Activated B cell treated with CpG ODN at 0.5 μM for 24 hours (primary cell): Measurements from ENCODE around the gene FBXW10B. TPM values are rescaled to one million over a fixed set of nuclear protein-coding genes. Genes with fewer than 3 reads are reported as not detected.
"Not testable (repeated sequence)": the region's sequence is repeated elsewhere in the genome, so short reads cannot be mapped to it uniquely, and the experiment has no call there.

Experiments used
- ATAC-seq: fragments of 200-7000 bp; cut with Tn5 transposase; one replicate; pipeline ENCODE4 v1.10.0; 2021; ENCODE audit warnings: low read depth, mild to moderate bottlenecking, moderate library complexity
- CTCF ChIA-PET: fragments of 350-600 bp; sonication (Branson Sonifier 250); formaldehyde crosslinking; loops from one replicate; lab custom pipeline; 2021; ENCODE audit warnings: antibody characterized with exemption; lab: Charles Lee
- POLR2A ChIA-PET: fragments of 350-600 bp; sonication (Branson Sonifier 250); formaldehyde crosslinking; loops from one replicate; lab custom pipeline; 2021; ENCODE audit warnings: antibody characterized with exemption; lab: Charles Lee
- DNase-seq: peaks from one replicate; pipeline ENCODE4 v3.0.0; 2022
- H3K27ac Mint-ChIP-seq: one replicate; pipeline ENCODE4 v1.8.0; 2020; ENCODE audit warnings: mixed read lengths
- H3K27me3 Mint-ChIP-seq: one replicate; pipeline ENCODE4 v1.8.0; 2021; ENCODE audit warnings: mixed read lengths
- H3K36me3 Mint-ChIP-seq: one replicate; pipeline ENCODE4 v1.8.0; 2021; ENCODE audit warnings: low read depth, mixed read lengths
- H3K4me1 Mint-ChIP-seq: one replicate; pipeline ENCODE4 v1.8.0; 2021; ENCODE audit warnings: mixed read lengths
- H3K4me3 Mint-ChIP-seq: one replicate; pipeline ENCODE4 v1.8.0; 2020; ENCODE audit warnings: mild to moderate bottlenecking, mixed read lengths
- H3K9me3 Mint-ChIP-seq: one replicate; pipeline ENCODE4 v1.8.0; 2020; ENCODE audit warnings: mixed read lengths
- intact Hi-C: fragments of 100-400 bp; cut with micrococcal nuclease; formaldehyde crosslinking; loops from one replicate; pipeline ENCODE4 v1.15.1; 2024
- total RNA-seq: library from RNA; stranded (reverse); gene quantifications from 2 replicates; pipeline ENCODE4 v1.2.3, GENCODE V29; 2022

FBXW10B gene
- total RNA-seq, 1 donor from 2014 or later, result 0.62 TPM

- H3K27ac Mint-ChIP-seq, CTCF ChIA-PET, ATAC-seq, H3K4me3 Mint-ChIP-seq, H3K36me3 Mint-ChIP-seq, POLR2A ChIA-PET, H3K9me3 Mint-ChIP-seq, DNase-seq, intact Hi-C loops: not testable (repeated sequence)
- H3K4me1 Mint-ChIP-seq, result peaks cover 10% of the 10 kb centered on the region
- H3K27me3 Mint-ChIP-seq, result peaks cover 32% of the 10 kb centered on the region
Observed at GRCh38 chr17:15590844-15591243, 28.7 kb downstream of the FBXW10B start.

- ATAC-seq, H3K36me3 Mint-ChIP-seq, intact Hi-C loops, H3K27ac Mint-ChIP-seq, CTCF ChIA-PET, DNase-seq, POLR2A ChIA-PET, H3K9me3 Mint-ChIP-seq, H3K4me3 Mint-ChIP-seq: not testable (repeated sequence)
- H3K4me1 Mint-ChIP-seq, result peaks cover 10% of the 10 kb centered on the region
- peaks cover 30% of the 10 kb centered on the region for H3K27me3 Mint-ChIP-seq
Observed at GRCh38 chr17:15589544-15590536, 29.7 kb downstream of the FBXW10B start.

- H3K27ac Mint-ChIP-seq, POLR2A ChIA-PET, DNase-seq, H3K4me3 Mint-ChIP-seq, CTCF ChIA-PET, ATAC-seq, H3K9me3 Mint-ChIP-seq, intact Hi-C loops, H3K36me3 Mint-ChIP-seq: not testable (repeated sequence)
- peaks cover 10% of the 10 kb centered on the region for H3K4me1 Mint-ChIP-seq
- peaks cover 31% of the 10 kb centered on the region for H3K27me3 Mint-ChIP-seq
Observed at GRCh38 chr17:15588017-15588416, 31.5 kb downstream of the FBXW10B start.

- H3K4me1 Mint-ChIP-seq, DNase-seq, ATAC-seq, H3K9me3 Mint-ChIP-seq, CTCF ChIA-PET, H3K36me3 Mint-ChIP-seq, H3K4me3 Mint-ChIP-seq, intact Hi-C loops, POLR2A ChIA-PET, H3K27ac Mint-ChIP-seq: not testable (repeated sequence)
- peaks cover 30% of the 10 kb centered on the region for H3K27me3 Mint-ChIP-seq
Observed at GRCh38 chr17:15583313-15583712, 36.2 kb downstream of the FBXW10B start.

GRCh38 chr17:15581462-15581861 is 38.0 kb downstream of the FBXW10B start:
- ATAC-seq, H3K27ac Mint-ChIP-seq, H3K36me3 Mint-ChIP-seq, intact Hi-C loops, H3K9me3 Mint-ChIP-seq, H3K4me1 Mint-ChIP-seq, H3K4me3 Mint-ChIP-seq, DNase-seq, POLR2A ChIA-PET, CTCF ChIA-PET: not testable (repeated sequence)
- H3K27me3 Mint-ChIP-seq, result peaks cover 26% of the 10 kb centered on the region

GRCh38 chr17:15576848-15577247 is 42.7 kb downstream of the FBXW10B start:
- H3K36me3 Mint-ChIP-seq, DNase-seq, H3K4me3 Mint-ChIP-seq, H3K9me3 Mint-ChIP-seq, H3K4me1 Mint-ChIP-seq, POLR2A ChIA-PET, ATAC-seq, CTCF ChIA-PET, intact Hi-C loops, H3K27ac Mint-ChIP-seq: not testable (repeated sequence)
- peaks cover 24% of the 10 kb centered on the region for H3K27me3 Mint-ChIP-seq

- H3K27ac Mint-ChIP-seq, H3K4me1 Mint-ChIP-seq, H3K36me3 Mint-ChIP-seq, H3K4me3 Mint-ChIP-seq, H3K9me3 Mint-ChIP-seq, intact Hi-C loops, POLR2A ChIA-PET, CTCF ChIA-PET, DNase-seq, ATAC-seq: not testable (repeated sequence)
- peaks cover 26% of the 10 kb centered on the region for H3K27me3 Mint-ChIP-seq
Observed at GRCh38 chr17:15574660-15575059, 44.8 kb downstream of the FBXW10B start.

GRCh38 chr17:15573870-15574269 is 45.6 kb downstream of the FBXW10B start:
- H3K36me3 Mint-ChIP-seq, POLR2A ChIA-PET, H3K4me1 Mint-ChIP-seq, ATAC-seq, H3K4me3 Mint-ChIP-seq, DNase-seq, CTCF ChIA-PET, H3K9me3 Mint-ChIP-seq, H3K27ac Mint-ChIP-seq, intact Hi-C loops: not testable (repeated sequence)
- peaks cover 27% of the 10 kb centered on the region for H3K27me3 Mint-ChIP-seq

Other genes with a start within 250 kb of the FBXW10B start
- gene CDRT4, start 152.1 kb downstream of the FBXW10B start, total RNA-seq, result 3.6 and 5.3 TPM in 2 replicates
- gene TVP23C, start 56.2 kb downstream of the FBXW10B start, total RNA-seq, result 15.1 and 16.1 TPM in 2 replicates
- 8.5 and 9.7 TPM in 2 replicates for gene TRIM16, start 64.6 kb upstream of the FBXW10B start, total RNA-seq
- gene ZNF286A, start 80.0 kb upstream of the FBXW10B start, total RNA-seq, result 24.9 and 27.0 TPM in 2 replicates
- 0.18 TPM in 1 of 2 replicates, not detected in the other for gene TBC1D26, start 112.6 kb upstream of the FBXW10B start, total RNA-seq